Putamen (tissue), 1 donor: ENCODE data around the gene C1QTNF9B.

Experiments
- DNase-seq: peaks from one replicate; pipeline ENCODE4 v3.0.0-alpha.2; 2016; ENCODE audit warnings: low spot score

The C1QTNF9B gene

GRCh38 chr13:23858546-23858945 lies 38.8 kb downstream of the C1QTNF9B start:
- DNase-seq, result no peak

GRCh38 chr13:23856008-23856750 lies 41.1 kb downstream of the C1QTNF9B start:
- peak; percentile 44 for DNase-seq

GRCh38 chr13:23855360-23855759 lies 41.9 kb downstream of the C1QTNF9B start:
- DNase-seq, result no peak

- no peak for DNase-seq
Measured at GRCh38 chr13:23852351-23852750, 45.0 kb downstream of the C1QTNF9B start.

GRCh38 chr13:23851106-23851505 lies 46.2 kb downstream of the C1QTNF9B start:
- no peak for DNase-seq

GRCh38 chr13:23850134-23850533 lies 47.2 kb downstream of the C1QTNF9B start:
- DNase-seq, result no peak

GRCh38 chr13:23849670-23850069 lies 47.6 kb downstream of the C1QTNF9B start:
- no peak for DNase-seq

- no peak for DNase-seq
Measured at GRCh38 chr13:23848646-23849141, 48.6 kb downstream of the C1QTNF9B start.

- no peak for DNase-seq
Measured at GRCh38 chr13:23848019-23848418, 49.3 kb downstream of the C1QTNF9B start.

- no peak for DNase-seq
Measured at GRCh38 chr13:23847497-23847896, 49.8 kb downstream of the C1QTNF9B start.

- no peak for DNase-seq
Measured at GRCh38 chr13:23845105-23845725, 52.1 kb downstream of the C1QTNF9B start.

- DNase-seq, result no peak
Measured at GRCh38 chr13:23844132-23844531, 53.2 kb downstream of the C1QTNF9B start.

GRCh38 chr13:23843436-23843835 lies 53.9 kb downstream of the C1QTNF9B start:
- no peak for DNase-seq

- DNase-seq, result peak; percentile 18
Measured at GRCh38 chr13:23842406-23842805, 54.9 kb downstream of the C1QTNF9B start.
